ENCODE measurements around the gene NUP210L.

GRCh38 chr1:154183046-154183915 lies 28.4 kb upstream of the NUP210L start:
- no peak for TF ChIP-seq CTCF (conservative IDR thresholded peaks at IDR 0.05; ENCODE audit: low read length)
- no peak for TF ChIP-seq EZH2phosphoT487 (IDR thresholded peaks at IDR 0.05; ENCODE audit: borderline replicate concordance)
